SK-N-MC (cell line): Measurements from ENCODE around the gene FEM1B.

Source experiments
- EZH2 ChIP-seq: fragments of 200-600 bp; sonication (generic); IDR thresholded peaks from one replicate; pipeline ENCODE4 v1.6.1; 2017; ENCODE audit warnings: antibody characterized with exemption
- FOXP2 ChIP-seq: optimal IDR thresholded peaks from 2 replicates; pipeline ENCODE3; 2011; ENCODE audit warnings: mild to moderate bottlenecking, moderate library complexity; ENCODE audit not compliant: insufficient read depth; ENCODE audit errors: extremely low read length, control extremely low read depth
- POLR2AphosphoS5 ChIP-seq: IDR thresholded peaks from 2 replicates; pipeline ENCODE4 v1.6.1; 2012; ENCODE audit warnings: mild to moderate bottlenecking, low read depth, low read length, borderline replicate concordance

DNA sequence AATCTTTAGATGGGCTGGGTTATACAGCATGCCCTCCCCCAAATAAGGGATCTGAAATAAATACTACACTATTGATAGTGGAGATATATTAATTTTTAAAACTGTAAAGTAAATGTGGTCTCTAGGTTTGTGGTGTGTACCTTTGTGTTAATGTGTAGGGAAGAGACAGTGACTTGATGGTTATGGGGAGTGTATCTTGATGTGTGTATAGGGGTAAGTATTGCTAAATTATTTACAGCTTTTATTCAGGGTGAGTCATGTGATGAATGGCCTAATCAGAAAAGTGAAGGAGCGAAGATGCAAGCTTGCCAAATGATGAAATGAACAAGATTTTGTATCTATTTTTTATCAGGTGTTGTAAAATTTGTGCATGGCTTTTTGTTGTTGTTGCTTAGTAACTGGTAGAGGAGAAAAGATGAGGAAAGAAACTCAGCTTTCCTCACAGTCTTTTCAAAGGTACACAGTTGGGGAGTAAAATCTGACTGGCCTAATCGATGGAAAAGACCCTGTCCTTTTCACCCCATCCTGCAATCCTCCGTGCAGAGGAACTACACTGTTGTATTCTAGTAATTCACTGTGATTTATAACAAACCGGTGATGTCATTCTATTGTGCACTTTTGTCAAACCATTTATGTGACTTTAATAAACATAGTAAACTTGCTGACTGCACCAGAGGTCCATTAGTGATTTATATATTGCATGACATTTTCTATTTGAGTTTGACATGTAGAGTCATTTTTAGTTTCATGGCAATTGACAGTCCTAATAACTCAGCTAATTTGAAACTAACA is 17.7 kb downstream of the FEM1B start:
- no peak for TF ChIP-seq EZH2
- no peak for TF ChIP-seq POLR2AphosphoS5
- no peak for TF ChIP-seq FOXP2
